ENCODE measurements around the gene NUTM2E.
"Not testable (repeated sequence)": the region's sequence is repeated elsewhere in the genome, so short reads cannot be mapped to it uniquely, and the experiment has no call there.

DNA sequence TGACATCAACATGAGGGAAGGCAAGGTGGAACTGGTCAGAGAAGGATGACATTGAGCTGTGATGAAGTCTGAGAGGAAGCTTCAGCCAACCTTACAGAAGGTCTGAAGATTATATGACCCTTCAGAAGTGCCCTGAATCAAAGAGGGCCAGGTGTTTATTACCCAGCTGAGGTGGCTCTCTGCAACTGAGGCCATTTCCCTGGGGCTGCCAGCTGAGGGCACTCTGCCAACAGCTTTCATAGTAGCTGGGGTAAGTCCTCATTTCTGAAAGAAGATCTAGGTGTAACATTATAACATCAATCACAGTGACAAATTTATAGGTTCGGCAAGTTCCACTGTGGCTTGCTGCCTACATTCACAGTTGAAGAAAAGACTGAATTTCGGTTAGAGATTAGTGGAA, 37.2 kb upstream of the NUTM2E start:
- TF ChIP-seq YY1 (tag by site-specific recombination; IDR thresholded peaks at IDR 0.05); ZNF302 (tag by site-specific recombination; IDR thresholded peaks at IDR 0.05; ENCODE audit: low read depth); ZNF777 (tag by site-specific recombination; IDR thresholded peaks at IDR 0.05; ENCODE audit: borderline replicate concordance); REPIN1 (tag by site-specific recombination; IDR thresholded peaks at IDR 0.05; ENCODE audit: low read depth); HOXC10 (CRISPR knock-in tag; IDR thresholded peaks at IDR 0.05); SP3 (tag by site-specific recombination; IDR thresholded peaks at IDR 0.05); MZF1 (tag by site-specific recombination; IDR thresholded peaks at IDR 0.05; ENCODE audit: borderline replicate concordance); ZNF350 (tag by site-specific recombination; IDR thresholded peaks at IDR 0.05); SETDB1 (IDR thresholded peaks at IDR 0.05; ENCODE audit: insufficient read length, low read length): not testable (repeated sequence)
- TF ChIP-seq, protein P1, sequence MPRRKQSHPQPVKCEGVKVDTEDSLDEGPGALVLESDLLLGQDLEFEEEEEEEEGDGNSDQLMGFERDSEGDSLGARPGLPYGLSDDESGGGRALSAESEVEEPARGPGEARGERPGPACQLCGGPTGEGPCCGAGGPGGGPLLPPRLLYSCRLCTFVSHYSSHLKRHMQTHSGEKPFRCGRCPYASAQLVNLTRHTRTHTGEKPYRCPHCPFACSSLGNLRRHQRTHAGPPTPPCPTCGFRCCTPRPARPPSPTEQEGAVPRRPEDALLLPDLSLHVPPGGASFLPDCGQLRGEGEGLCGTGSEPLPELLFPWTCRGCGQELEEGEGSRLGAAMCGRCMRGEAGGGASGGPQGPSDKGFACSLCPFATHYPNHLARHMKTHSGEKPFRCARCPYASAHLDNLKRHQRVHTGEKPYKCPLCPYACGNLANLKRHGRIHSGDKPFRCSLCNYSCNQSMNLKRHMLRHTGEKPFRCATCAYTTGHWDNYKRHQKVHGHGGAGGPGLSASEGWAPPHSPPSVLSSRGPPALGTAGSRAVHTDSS (tag by site-specific recombination; IDR thresholded peaks at IDR 0.05) = not testable (repeated sequence)
- TF ChIP-seq, protein P2, sequence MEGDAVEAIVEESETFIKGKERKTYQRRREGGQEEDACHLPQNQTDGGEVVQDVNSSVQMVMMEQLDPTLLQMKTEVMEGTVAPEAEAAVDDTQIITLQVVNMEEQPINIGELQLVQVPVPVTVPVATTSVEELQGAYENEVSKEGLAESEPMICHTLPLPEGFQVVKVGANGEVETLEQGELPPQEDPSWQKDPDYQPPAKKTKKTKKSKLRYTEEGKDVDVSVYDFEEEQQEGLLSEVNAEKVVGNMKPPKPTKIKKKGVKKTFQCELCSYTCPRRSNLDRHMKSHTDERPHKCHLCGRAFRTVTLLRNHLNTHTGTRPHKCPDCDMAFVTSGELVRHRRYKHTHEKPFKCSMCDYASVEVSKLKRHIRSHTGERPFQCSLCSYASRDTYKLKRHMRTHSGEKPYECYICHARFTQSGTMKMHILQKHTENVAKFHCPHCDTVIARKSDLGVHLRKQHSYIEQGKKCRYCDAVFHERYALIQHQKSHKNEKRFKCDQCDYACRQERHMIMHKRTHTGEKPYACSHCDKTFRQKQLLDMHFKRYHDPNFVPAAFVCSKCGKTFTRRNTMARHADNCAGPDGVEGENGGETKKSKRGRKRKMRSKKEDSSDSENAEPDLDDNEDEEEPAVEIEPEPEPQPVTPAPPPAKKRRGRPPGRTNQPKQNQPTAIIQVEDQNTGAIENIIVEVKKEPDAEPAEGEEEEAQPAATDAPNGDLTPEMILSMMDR (tag by site-specific recombination; IDR thresholded peaks at IDR 0.05) = not testable (repeated sequence)
- TF ChIP-seq, protein P3, sequence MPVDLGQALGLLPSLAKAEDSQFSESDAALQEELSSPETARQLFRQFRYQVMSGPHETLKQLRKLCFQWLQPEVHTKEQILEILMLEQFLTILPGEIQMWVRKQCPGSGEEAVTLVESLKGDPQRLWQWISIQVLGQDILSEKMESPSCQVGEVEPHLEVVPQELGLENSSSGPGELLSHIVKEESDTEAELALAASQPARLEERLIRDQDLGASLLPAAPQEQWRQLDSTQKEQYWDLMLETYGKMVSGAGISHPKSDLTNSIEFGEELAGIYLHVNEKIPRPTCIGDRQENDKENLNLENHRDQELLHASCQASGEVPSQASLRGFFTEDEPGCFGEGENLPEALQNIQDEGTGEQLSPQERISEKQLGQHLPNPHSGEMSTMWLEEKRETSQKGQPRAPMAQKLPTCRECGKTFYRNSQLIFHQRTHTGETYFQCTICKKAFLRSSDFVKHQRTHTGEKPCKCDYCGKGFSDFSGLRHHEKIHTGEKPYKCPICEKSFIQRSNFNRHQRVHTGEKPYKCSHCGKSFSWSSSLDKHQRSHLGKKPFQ (tag by site-specific recombination; IDR thresholded peaks at IDR 0.05) = not testable (repeated sequence)
